Measurements from ENCODE around the gene SCIN.

DNA sequence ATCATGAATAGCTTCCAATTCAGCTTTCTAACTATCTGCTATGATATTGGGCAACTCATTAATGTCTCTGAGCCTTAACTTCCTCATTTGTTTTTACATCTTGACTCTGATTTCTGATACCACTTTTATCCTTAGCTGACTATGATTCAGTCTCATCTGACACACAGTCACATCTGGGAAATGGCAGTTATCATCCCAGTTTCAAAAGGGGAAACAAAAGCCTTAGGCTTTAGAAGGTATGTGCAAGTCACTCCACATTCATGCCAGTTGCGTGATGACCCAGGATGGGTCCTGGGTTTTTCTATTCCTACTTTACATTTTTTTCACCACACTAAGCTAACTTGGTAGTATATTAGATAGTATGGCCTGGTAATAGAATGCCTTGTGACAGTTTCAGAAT lies 12.7 kb downstream of the SCIN start:
- TF ChIP-seq, protein P1, sequence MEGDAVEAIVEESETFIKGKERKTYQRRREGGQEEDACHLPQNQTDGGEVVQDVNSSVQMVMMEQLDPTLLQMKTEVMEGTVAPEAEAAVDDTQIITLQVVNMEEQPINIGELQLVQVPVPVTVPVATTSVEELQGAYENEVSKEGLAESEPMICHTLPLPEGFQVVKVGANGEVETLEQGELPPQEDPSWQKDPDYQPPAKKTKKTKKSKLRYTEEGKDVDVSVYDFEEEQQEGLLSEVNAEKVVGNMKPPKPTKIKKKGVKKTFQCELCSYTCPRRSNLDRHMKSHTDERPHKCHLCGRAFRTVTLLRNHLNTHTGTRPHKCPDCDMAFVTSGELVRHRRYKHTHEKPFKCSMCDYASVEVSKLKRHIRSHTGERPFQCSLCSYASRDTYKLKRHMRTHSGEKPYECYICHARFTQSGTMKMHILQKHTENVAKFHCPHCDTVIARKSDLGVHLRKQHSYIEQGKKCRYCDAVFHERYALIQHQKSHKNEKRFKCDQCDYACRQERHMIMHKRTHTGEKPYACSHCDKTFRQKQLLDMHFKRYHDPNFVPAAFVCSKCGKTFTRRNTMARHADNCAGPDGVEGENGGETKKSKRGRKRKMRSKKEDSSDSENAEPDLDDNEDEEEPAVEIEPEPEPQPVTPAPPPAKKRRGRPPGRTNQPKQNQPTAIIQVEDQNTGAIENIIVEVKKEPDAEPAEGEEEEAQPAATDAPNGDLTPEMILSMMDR (IDR thresholded peaks at IDR 0.05), result no peak
- no peak for TF ChIP-seq POLR2A (IDR thresholded peaks at IDR 0.05)
